H1 (cell line): ENCODE results near the gene UBE2D2. TPM values are rescaled to one million over a fixed set of nuclear protein-coding genes. Genes with fewer than 3 reads are reported as not detected.

Experiments
- CBX5 ChIP-seq: fragments of 300-800, 300-1000 bp; sonication (generic); IDR thresholded peaks from 2 replicates; pipeline ENCODE4 v1.7.1; 2016; ENCODE audit warnings: antibody characterized with exemption, low read length, low read depth
- CTBP2 ChIP-seq: IDR thresholded peaks from 2 replicates; pipeline ENCODE4 v1.7.0; 2011; ENCODE audit warnings: borderline replicate concordance, mild to moderate bottlenecking, moderate library complexity, mixed read lengths, low read length; ENCODE audit not compliant: insufficient read depth, insufficient read length
- GABPA ChIP-seq: IDR thresholded peaks from 2 replicates; pipeline ENCODE4 v1.6.1; 2011; ENCODE audit warnings: mild to moderate bottlenecking, low read length, moderate library complexity, borderline replicate concordance; ENCODE audit not compliant: insufficient read depth
- KDM1A ChIP-seq: fragments of 200-600, 300-600 bp; sonication (generic); IDR thresholded peaks from 2 replicates; pipeline ENCODE4 v1.7.1; 2016; ENCODE audit warnings: mild to moderate bottlenecking, low read length, borderline replicate concordance
- USF2 ChIP-seq: IDR thresholded peaks from 2 replicates; pipeline ENCODE4 v1.6.1; 2011; ENCODE audit warnings: low read length, improper control_type of control experiment
- polyA plus RNA-seq, 7 experiments: library from polyadenylated mRNA; depleted of rRNA in 3 of 7; stranded (reverse) in 5 of 7; unstranded in 2 of 7; fragments of >200 nt in 5 of 7; fragments of 200-250 nt in 2 of 7; gene quantifications; 1 replicate in 5 of 7; 2 replicates in 1 of 7; 4 replicates in 1 of 7; pipeline versions ENCODE4 v1.2.1 to v1.2.3, GENCODE V29; 2011 to 2013; ENCODE audit warnings: missing spikeins in 2 of 7, mixed read lengths in 2 of 7
- small RNA-seq: library from polyadenylated mRNA; stranded (forward); fragments of <200 nt; extraction: miRNeasy Mini kit (QIAGEN cat#:217004); gene quantifications from one replicate; pipeline ENCODE3, GENCODE V24; 2013; ENCODE audit not compliant: insufficient read depth
- total RNA-seq: library from RNA; stranded (reverse); fragmentation: NEBNext Ultra II Directional; extraction: Animal tissue kit (Norgen Biotek cat#: 25700); gene quantifications from 2 replicates; pipeline ENCODE4 v1.2.1, GENCODE V29; 2021

Gene UBE2D2
- total and polyA plus RNA-seq, 2 of the 8 experiments (the other 6 are each of a cell fraction or from before 2014, with no cell fraction given): 66.9 to 203 TPM

- no peak for TF ChIP-seq KDM1A
- no peak for TF ChIP-seq CTBP2
- no peak for TF ChIP-seq CBX5
- TF ChIP-seq USF2: no peak
- no peak for TF ChIP-seq GABPA
- TF ChIP-seq, all 59 proteins: peak for 0
These were observed 116.0 kb downstream of the UBE2D2 start (continued) for GRCh38 chr5:139676951-139677735.

Small RNA genes within 50 kb of the gene (small RNA-seq; reads per million reads assigned to genes)
- gene RF00019: not detected

Other genes starting within 250 kb of the UBE2D2 start
- gene PAIP2, start 219.5 kb upstream of the UBE2D2 start, total RNA-seq: 157 and 162 TPM in 2 replicates
- gene PAIP2, start 219.5 kb upstream of the UBE2D2 start, polyA plus RNA-seq (2011; rRNA removed): 68.8 and 87.6 TPM in 2 replicates
- gene SLC23A1, start 178.0 kb upstream of the UBE2D2 start, total RNA-seq: not detected in 2 replicates
- 0.03 TPM in 1 of 2 replicates, not detected in the other for gene SLC23A1, start 178.0 kb upstream of the UBE2D2 start, polyA plus RNA-seq (2011; rRNA removed)
- gene MZB1, start 171.4 kb upstream of the UBE2D2 start, total RNA-seq: 0.47 TPM in 1 of 2 replicates, not detected in the other
- gene MZB1, start 171.4 kb upstream of the UBE2D2 start, polyA plus RNA-seq (2011; rRNA removed): 0.39 and 0.71 TPM in 2 replicates
- 3.1 and 3.3 TPM in 2 replicates for gene PROB1, start 166.2 kb upstream of the UBE2D2 start, total RNA-seq
- 0.89 and 1.9 TPM in 2 replicates for gene PROB1, start 166.2 kb upstream of the UBE2D2 start, polyA plus RNA-seq (2011; rRNA removed)
- 9.4 and 11.6 TPM in 2 replicates for gene SPATA24, start 157.2 kb upstream of the UBE2D2 start, total RNA-seq
- 4.4 and 5.8 TPM in 2 replicates for gene SPATA24, start 157.2 kb upstream of the UBE2D2 start, polyA plus RNA-seq (2011; rRNA removed)
- 22.0 and 29.2 TPM in 2 replicates for gene DNAJC18, start 121.8 kb upstream of the UBE2D2 start, total RNA-seq
- 3.8 and 7.8 TPM in 2 replicates for gene DNAJC18, start 121.8 kb upstream of the UBE2D2 start, polyA plus RNA-seq (2011; rRNA removed)
- 2.7 and 3.3 TPM in 2 replicates for gene ECSCR, start 98.6 kb upstream of the UBE2D2 start, total RNA-seq
- gene ECSCR, start 98.6 kb upstream of the UBE2D2 start, polyA plus RNA-seq (2011; rRNA removed): 4.9 and 7.2 TPM in 2 replicates
- gene SMIM33, start 90.3 kb upstream of the UBE2D2 start, total RNA-seq: not detected in 2 replicates
- not detected in 2 replicates for gene SMIM33, start 90.3 kb upstream of the UBE2D2 start, polyA plus RNA-seq (2011; rRNA removed)
- 0.26 and 0.42 TPM in 2 replicates for gene STING1, start 78.6 kb upstream of the UBE2D2 start, total RNA-seq
- gene STING1, start 78.6 kb upstream of the UBE2D2 start, polyA plus RNA-seq (2011; rRNA removed): 0.47 and 1.2 TPM in 2 replicates
- 74.0 and 78.3 TPM in 2 replicates for gene CXXC5, start 87.0 kb downstream of the UBE2D2 start, total RNA-seq
- gene CXXC5, start 87.0 kb downstream of the UBE2D2 start, polyA plus RNA-seq (2011; rRNA removed): 61.4 and 83.5 TPM in 2 replicates
- gene PSD2, start 234.5 kb downstream of the UBE2D2 start, total RNA-seq: 0.06 and 0.13 TPM in 2 replicates
- 0.14 and 0.25 TPM in 2 replicates for gene PSD2, start 234.5 kb downstream of the UBE2D2 start, polyA plus RNA-seq (2011; rRNA removed)